H1 (cell line): ENCODE data around the gene APH1B. TPM values are rescaled to one million over a fixed set of nuclear protein-coding genes. Genes with fewer than 3 reads are reported as not detected.

ENCODE experiments used
- ATF2 ChIP-seq: IDR thresholded peaks from 2 replicates; pipeline ENCODE4 v1.6.1; 2012; ENCODE audit warnings: low read length, inconsistent platforms
- BACH1 ChIP-seq: IDR thresholded peaks from 2 replicates; pipeline ENCODE4 v1.6.1; 2012; ENCODE audit warnings: low read length, improper control_type of control experiment
- CHD2 ChIP-seq: IDR thresholded peaks from 2 replicates; pipeline ENCODE4 v1.6.1; 2012; ENCODE audit warnings: low read length, improper control_type of control experiment
- HDAC6 ChIP-seq: IDR thresholded peaks from one replicate; pipeline ENCODE4 v1.7.1; 2012; ENCODE audit warnings: low read depth, mild to moderate bottlenecking, inconsistent platforms, low read length, moderate library complexity
- TBP ChIP-seq: IDR thresholded peaks from 2 replicates; pipeline ENCODE4 v1.6.1; 2011; ENCODE audit warnings: low read depth, low read length, improper control_type of control experiment
- polyA plus RNA-seq, 7 experiments: library from polyadenylated mRNA; depleted of rRNA in 3 of 7; stranded (reverse) in 5 of 7; unstranded in 2 of 7; fragments of >200 nt in 5 of 7; fragments of 200-250 nt in 2 of 7; gene quantifications; 1 replicate in 5 of 7; 2 replicates in 1 of 7; 4 replicates in 1 of 7; pipeline versions ENCODE4 v1.2.1 to v1.2.3, GENCODE V29; 2011 to 2013; ENCODE audit warnings: missing spikeins in 2 of 7, mixed read lengths in 2 of 7
- total RNA-seq: library from RNA; stranded (reverse); fragmentation: NEBNext Ultra II Directional; extraction: Animal tissue kit (Norgen Biotek cat#: 25700); gene quantifications from 2 replicates; pipeline ENCODE4 v1.2.1, GENCODE V29; 2021

Gene APH1B
- total and polyA plus RNA-seq, 2 of the 8 experiments (the other 6 are each of a cell fraction or from before 2014, with no cell fraction given): 11.5 to 22.9 TPM

GRCh38 chr15:63340353-63340752 is 62.9 kb downstream of the APH1B start (continued):
- TF ChIP-seq CHD2 (no peak), BACH1 (no peak), HDAC6 (no peak), ATF2 (no peak), TBP (no peak)
